ENCODE data around the gene SLC16A3.
A peak's percentile ranks its signal among the peaks of the same experiment; 100 is the strongest.

Gene SLC16A3

GRCh38 chr17:82269138-82269881, 40.5 kb downstream of the SLC16A3 start:
- no peak for DNase-seq (ENCODE audit: low read depth)

GRCh38 chr17:82269882-82270500, 41.1 kb downstream of the SLC16A3 start:
- no peak for DNase-seq (ENCODE audit: low read depth)

- no peak for DNase-seq (ENCODE audit: low read depth)
Observed at GRCh38 chr17:82270651-82271050, 41.8 kb downstream of the SLC16A3 start.

DNA sequence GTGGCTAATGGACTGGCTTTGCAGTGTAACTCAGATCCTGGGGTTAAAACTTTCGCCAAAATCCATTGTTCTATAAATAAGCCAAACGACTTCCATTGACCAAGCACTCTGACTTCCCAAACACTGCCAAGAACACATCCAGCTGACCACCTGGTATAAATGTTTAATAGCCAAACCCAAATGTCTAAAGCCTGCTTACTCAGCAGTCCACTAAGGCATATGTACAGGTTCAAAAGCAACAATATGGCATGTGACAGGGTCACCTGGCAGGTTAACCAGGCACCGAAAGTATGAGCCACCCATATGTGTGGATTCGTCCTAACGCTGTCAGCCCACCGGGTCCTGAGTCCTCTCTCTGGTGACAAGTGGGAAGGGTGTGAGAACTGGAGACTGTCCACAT, 42.6 kb downstream of the SLC16A3 start:
- no peak for DNase-seq (ENCODE audit: low read depth)

- peak; percentile 25 for DNase-seq (ENCODE audit: low read depth)
Observed at GRCh38 chr17:82272495-82273326, 43.9 kb downstream of the SLC16A3 start.

- peak; percentile 83 for DNase-seq (ENCODE audit: low read depth)
Observed at GRCh38 chr17:82273327-82274133, 44.7 kb downstream of the SLC16A3 start, which contains the start of gene CSNK1D. Gene CSNK1D (minus strand): TSS chr17:82273700. CDS start chr17:82273381, 319 bp downstream.

DNA sequence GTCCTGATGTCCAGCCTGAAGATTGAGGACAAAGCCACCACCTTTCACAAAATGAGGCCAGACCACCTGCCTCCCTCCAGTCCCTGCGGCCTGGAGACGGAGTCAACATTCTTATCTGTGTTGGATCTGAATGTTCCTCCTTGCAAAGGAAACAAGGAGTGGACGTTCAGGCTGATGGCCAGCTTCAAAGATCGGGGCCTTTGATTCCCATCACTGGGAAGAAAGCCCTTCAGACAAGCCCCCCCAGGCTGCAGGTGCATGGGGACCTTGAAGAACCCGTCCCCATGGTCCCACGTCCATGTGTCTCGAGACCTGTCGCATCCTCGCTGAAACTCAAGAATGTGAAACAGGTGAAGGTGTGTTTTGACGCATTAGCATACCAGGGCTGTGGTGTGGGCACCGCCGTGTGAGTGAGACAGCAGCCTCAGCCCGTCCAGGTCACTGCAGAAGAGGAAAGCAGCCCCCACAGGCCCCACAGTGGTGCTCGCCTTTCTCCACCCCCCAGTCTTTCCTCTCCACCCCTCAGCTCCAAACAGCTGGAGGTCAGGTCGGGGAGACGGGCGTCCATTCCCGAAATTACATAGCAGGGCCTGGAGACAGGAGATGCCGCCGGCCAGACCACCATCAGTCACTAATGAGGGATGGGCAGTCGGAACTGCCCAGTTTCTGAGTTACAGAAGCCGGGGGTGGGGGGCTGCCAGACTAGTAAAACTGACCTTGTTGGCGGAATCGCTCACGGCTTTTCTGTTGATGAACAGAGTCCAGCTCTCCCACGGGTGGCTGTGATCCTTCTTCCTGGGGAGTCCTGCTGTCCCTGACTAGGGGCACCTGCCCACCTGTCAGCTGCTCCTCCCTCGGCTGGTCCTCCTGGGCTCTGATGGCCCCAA, 45.5 kb downstream of the SLC16A3 start:
- no peak for DNase-seq (ENCODE audit: low read depth)

GRCh38 chr17:82275326-82275725, 46.5 kb downstream of the SLC16A3 start:
- DNase-seq (ENCODE audit: low read depth), result no peak

DNA sequence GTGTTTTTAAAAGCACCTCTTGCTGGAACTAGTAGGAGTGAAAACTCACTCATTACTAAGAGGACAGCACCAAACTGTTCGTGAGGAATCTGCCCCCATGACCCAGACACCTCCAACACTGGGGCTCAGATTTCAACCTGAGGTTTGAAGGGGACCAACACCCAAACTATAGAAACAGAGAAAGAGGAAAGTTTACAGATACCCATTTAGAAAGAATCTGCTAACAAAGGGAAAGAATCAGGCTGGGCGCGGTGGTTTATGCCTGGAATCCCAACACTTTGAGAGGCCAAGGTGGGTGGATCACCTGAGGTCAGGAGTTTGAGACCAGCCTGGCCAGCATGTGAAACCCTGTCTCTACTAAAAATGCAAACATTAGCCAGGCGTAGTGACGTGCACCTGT, 48.1 kb downstream of the SLC16A3 start:
- DNase-seq (ENCODE audit: low read depth), result no peak

GRCh38 chr17:82277851-82278250, 49.0 kb downstream of the SLC16A3 start:
- no peak for DNase-seq (ENCODE audit: low read depth)

DNA sequence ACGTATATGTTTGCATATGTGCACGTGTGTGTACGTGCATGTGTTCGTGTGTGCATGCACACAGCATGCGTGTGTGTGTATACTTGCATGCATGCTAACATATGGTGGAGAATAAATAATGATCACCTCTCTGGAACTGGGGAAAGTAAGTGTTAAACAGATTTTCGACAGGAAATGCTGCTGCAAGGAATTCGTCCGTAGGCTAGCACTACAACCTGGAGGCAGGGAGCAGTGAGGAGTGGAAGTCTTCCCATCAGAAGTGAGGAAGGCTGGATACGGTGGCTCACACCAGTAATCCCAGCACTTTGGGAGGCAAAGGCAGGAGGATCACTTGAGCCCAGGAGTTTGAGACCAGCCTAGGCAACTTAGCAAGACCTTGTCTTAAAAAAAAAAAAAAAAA, 49.5 kb downstream of the SLC16A3 start:
- DNase-seq (ENCODE audit: low read depth), result no peak

- DNase-seq (ENCODE audit: low read depth), result no peak
Observed at GRCh38 chr17:82278786-82279391, 50.0 kb downstream of the SLC16A3 start.

GRCh38 chr17:82280537-82280936, 51.7 kb downstream of the SLC16A3 start:
- DNase-seq (ENCODE audit: low read depth), result no peak

GRCh38 chr17:82281076-82281475, 52.2 kb downstream of the SLC16A3 start:
- no peak for DNase-seq (ENCODE audit: low read depth)

DNA sequence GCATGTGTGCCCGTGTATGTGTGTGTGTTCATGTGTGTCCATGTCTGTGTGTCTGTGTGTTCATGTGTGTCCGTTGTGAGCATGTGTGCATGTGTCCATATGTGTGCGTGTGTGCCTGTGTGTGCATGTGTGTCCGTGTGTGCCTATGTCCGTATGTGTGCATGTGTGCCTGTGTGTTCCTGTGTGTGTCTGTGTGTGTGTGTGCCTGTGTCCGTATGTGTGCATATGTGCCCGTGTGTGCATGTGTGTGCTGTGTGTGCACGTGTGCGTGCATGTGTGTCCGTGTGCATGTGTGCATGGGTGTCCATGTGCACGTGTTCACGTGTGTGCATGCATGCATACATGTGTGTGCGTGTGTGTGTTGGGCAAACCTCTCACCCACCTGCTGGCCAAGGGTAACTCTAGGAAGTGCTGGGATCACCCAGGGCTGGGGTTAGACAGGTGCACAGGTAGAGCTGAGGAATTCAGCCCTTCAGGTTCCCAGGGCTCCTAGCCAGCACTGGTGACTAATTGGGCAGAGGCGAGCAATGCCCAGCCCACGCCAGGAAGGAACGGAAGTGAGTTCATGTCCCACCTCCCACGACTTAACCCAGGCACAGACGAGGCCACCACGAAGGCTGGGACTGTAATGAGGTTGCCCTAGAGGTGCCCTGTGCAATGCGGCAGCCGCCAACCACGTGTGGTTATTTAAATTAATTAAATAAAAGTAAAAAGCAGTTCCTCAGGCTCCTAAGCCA, 52.8 kb downstream of the SLC16A3 start:
- DNase-seq (ENCODE audit: low read depth), result no peak

DNA sequence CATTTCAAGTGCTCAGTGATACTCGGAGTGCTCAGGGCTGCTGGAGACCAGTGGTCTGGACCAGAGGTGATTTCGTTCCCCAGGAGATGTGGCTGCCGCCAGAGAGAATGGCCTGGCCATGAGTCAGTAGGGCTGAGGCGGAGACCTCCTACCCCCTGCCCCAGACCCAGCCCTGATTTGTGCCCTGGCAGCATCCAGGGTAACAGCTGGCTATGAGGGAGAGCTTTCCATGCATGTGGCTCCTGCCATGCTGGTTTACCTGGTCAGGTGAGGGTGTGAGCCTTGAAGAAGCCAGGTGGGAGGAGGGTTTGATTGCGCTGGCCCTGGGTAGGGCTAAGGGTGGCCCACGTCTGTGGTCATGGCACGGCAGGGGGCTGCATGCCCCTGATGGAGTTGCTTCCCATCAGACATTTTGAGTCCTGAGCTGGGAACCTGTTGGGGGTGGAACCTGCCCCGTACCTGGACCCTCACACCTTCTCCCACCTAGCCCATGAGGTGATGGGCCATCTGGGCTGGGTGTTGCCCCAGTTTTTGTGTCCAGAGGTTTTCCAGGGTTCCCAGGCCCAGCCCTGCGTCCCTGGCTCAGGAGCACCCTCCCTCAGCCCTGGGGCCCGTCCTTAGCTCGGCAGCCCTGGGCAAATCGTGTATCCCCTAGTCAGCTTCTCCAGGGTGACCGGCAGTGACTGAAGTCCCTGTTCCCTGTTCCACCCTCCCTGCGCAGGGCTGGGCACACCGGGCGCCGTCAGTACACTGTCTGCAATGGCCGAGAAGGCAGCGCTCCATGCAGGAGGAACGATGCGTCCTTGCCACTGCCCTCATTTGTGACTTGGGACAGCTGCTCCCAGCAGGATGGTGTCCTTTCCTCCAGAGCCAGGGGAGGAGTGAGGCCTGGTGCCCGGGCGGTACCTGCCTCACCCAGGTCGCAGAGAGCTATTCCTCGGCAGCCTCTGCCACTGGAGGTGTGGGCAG, 53.7 kb downstream of the SLC16A3 start:
- no peak for DNase-seq (ENCODE audit: low read depth)

- no peak for DNase-seq (ENCODE audit: low read depth)
Observed at GRCh38 chr17:82283208-82283749, 54.4 kb downstream of the SLC16A3 start.

DNA sequence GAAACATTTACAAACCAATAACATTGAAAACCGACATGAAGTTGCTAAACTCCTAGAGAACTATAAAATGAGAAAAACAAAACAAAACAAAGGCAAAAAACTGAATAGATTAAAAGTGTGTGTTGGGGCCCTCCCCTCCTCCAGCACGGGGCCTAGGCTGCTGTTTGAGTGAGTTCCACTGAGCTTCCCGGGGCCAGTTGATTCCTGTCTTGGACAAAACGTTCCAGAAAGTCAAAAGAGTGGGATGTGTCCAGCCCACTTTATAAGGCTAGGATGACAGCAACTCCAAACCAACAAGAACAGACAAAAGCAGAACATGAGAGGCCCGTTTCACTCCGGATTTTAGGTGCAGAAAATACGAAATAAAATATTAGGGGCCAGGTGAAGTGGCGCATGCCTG, 56.3 kb downstream of the SLC16A3 start:
- no peak for DNase-seq (ENCODE audit: low read depth)
